Large intestine (tissue), 12 donors: Measurements from ENCODE around the gene TXN. TPM values are rescaled to one million over a fixed set of nuclear protein-coding genes. Genes with fewer than 3 reads are reported as not detected.

Experiments used
- DNase-seq, 2 donors: peaks; one replicate each; pipeline versions ENCODE4 v3.0.0 to v3.0.0-alpha.2; 2013
- H3K27ac ChIP-seq: one replicate; pipeline ENCODE4 v1.5.1; 2013; ENCODE audit warnings: low read length
- H3K27me3 ChIP-seq: 2 replicates; pipeline ENCODE4 v1.6.1; 2013; ENCODE audit warnings: low read length; ENCODE audit not compliant: control insufficient read depth, insufficient read depth
- H3K36me3 ChIP-seq: 2 replicates; pipeline ENCODE4 v1.6.1; 2013; ENCODE audit warnings: low read length; ENCODE audit not compliant: control insufficient read depth, insufficient read depth
- H3K4me1 ChIP-seq: one replicate; pipeline ENCODE4 v1.6.1; 2013; ENCODE audit warnings: low read length; ENCODE audit not compliant: control insufficient read depth, insufficient read depth
- H3K4me3 ChIP-seq: one replicate; pipeline ENCODE4 v1.5.1; 2013; ENCODE audit warnings: low read length
- H3K9me3 ChIP-seq: one replicate; pipeline ENCODE4 v1.6.1; 2013; ENCODE audit warnings: mild to moderate bottlenecking, low read depth, low read length, moderate library complexity; ENCODE audit not compliant: control insufficient read depth
- WGBS: methylation state at CpG from one replicate; pipeline ENCODE4 v1.1.5; 2013; ENCODE audit warnings: low lambda C conversion rate; ENCODE audit not compliant: insufficient coverage; 5-methylcytosine and 5-hydroxymethylcytosine counted together
- long read RNA-seq, 11 donors: transcript quantifications; one replicate each; lab custom pipeline, GENCODE V29; 2026
- polyA plus RNA-seq: library from polyadenylated mRNA; unstranded; fragments of 120-200 nt; gene quantifications from one replicate; pipeline ENCODE4 v1.2.1, GENCODE V29; 2013

The TXN gene
- 299 TPM for polyA plus RNA-seq
- long read RNA-seq, donor 1, transcript TXN-202 (5 exons, 869 nt), result major isoform, 183 of 207 reads
- long read RNA-seq, donor 1, partial matches to known transcripts, result 21 of 207 reads
- long read RNA-seq, donor 1, other reads (novel, unspliced or antisense), result 0 of 207 reads
- long read RNA-seq, donor 2, transcript TXN-203 (2 exons, 540 nt), result minor isoform, 7 of 574 reads
- long read RNA-seq, donor 2, transcript TXN-202 (5 exons, 869 nt), result major isoform, 460 of 574 reads
- long read RNA-seq, donor 2, partial matches to known transcripts, result 95 of 574 reads
- long read RNA-seq, donor 2, other reads (novel, unspliced or antisense), result 12 of 574 reads
- long read RNA-seq, donor 3, result 0 reads
- long read RNA-seq, donor 4, transcript TXN-202 (5 exons, 869 nt), result major isoform, 54 of 55 reads
- long read RNA-seq, donor 4, partial matches to known transcripts, result 0 of 55 reads
- long read RNA-seq, donor 4, other reads (novel, unspliced or antisense), result 0 of 55 reads
- long read RNA-seq, donor 5, transcript TXN-202 (5 exons, 869 nt), result major isoform, 230 of 248 reads
- long read RNA-seq, donor 5, partial matches to known transcripts, result 17 of 248 reads
- long read RNA-seq, donor 5, other reads (novel, unspliced or antisense), result 0 of 248 reads
- long read RNA-seq, donor 6, transcript TXN-203 (2 exons, 540 nt), result minor isoform, 5 of 399 reads
- long read RNA-seq, donor 6, transcript TXN-202 (5 exons, 869 nt), result major isoform, 317 of 399 reads
- long read RNA-seq, donor 6, partial matches to known transcripts, result 72 of 399 reads
- long read RNA-seq, donor 6, other reads (novel, unspliced or antisense), result 5 of 399 reads
- long read RNA-seq, donor 7, transcript TXN-202 (5 exons, 869 nt), result major isoform, 194 of 225 reads
- long read RNA-seq, donor 7, partial matches to known transcripts, result 28 of 225 reads
- long read RNA-seq, donor 7, other reads (novel, unspliced or antisense), result 0 of 225 reads
- long read RNA-seq, donor 8, transcript TXN-203 (2 exons, 540 nt), result minor isoform, 7 of 674 reads
- long read RNA-seq, donor 8, transcript TXN-202 (5 exons, 869 nt), result major isoform, 584 of 674 reads
- long read RNA-seq, donor 8, partial matches to known transcripts, result 78 of 674 reads
- long read RNA-seq, donor 8, other reads (novel, unspliced or antisense), result 5 of 674 reads
- long read RNA-seq, donor 9, transcript TXN-202 (5 exons, 869 nt), result major isoform, 432 of 492 reads
- long read RNA-seq, donor 9, transcript TXN-203 (2 exons, 540 nt), result minor isoform, 8 of 492 reads
- long read RNA-seq, donor 9, partial matches to known transcripts, result 45 of 492 reads
- long read RNA-seq, donor 9, other reads (novel, unspliced or antisense), result 7 of 492 reads
- long read RNA-seq, donor 10, transcript TXN-202 (5 exons, 869 nt), result major isoform, 502 of 577 reads
- long read RNA-seq, donor 10, transcript TXN-203 (2 exons, 540 nt), result minor isoform, 11 of 577 reads
- long read RNA-seq, donor 10, partial matches to known transcripts, result 59 of 577 reads
- long read RNA-seq, donor 10, other reads (novel, unspliced or antisense), result 5 of 577 reads
- long read RNA-seq, donor 11, transcript TXN-202 (5 exons, 869 nt), result major isoform, 282 of 305 reads
- long read RNA-seq, donor 11, partial matches to known transcripts, result 8 of 305 reads
- long read RNA-seq, donor 11, other reads (novel, unspliced or antisense), result 12 of 305 reads

DNA sequence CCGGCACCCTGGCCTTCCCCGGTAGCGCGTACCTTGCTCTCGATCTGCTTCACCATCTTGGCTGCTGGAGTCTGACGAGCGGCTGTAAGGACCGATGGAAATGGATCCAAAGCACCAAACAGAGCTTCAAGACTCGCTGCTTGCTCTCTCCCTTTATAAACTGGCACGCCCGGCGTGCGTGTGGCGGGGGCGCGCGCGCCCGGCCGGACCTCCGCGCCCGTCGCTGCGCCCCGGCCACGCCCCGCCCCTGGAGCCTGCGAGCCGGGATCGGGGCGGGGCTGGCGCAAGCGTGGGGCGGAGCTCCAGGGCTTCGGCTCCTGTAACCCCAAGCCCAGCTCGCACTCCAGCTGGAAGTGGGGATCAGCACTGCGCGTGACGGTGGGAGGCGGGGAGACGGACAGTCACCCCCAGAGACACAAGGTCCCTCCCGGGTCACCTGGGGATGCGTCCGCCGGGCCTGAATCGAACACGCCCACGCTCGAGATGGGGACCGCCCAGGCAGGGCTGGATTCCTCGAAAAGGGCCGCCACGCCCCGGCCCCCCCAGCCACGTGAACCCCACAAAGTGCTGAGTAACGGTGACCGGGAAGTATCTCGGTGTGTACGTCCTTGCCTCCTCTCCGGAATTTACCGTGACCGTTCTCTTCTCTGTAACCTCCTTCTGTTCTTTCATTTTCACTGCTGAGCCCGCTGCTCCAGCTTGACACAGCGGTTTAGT is at the start of gene TXN:
TSS of gene TXN (minus strand) at position 128 of the 717 bp plus-strand sequence. CDS start at position 56, 72 bp downstream.
- H3K36me3 ChIP-seq, result no peaks in the 10 kb centered on the region
- WGBS, result no CpG with 5 or more reads among the region's 65 CpGs
- peak within 1 kb of the TSS; percentile 76 for H3K4me3 ChIP-seq
- H3K4me1 ChIP-seq, result peaks cover 35% of the 10 kb centered on the region
- no peaks in the 10 kb centered on the region for H3K27me3 ChIP-seq
- no peaks in the 10 kb centered on the region for H3K9me3 ChIP-seq
- peak; percentile 90 to 97 for DNase-seq
- H3K27ac ChIP-seq, result peak within 1 kb of the TSS; percentile 89

GRCh38 chr9:110303133-110303532 is 46.8 kb upstream of the TXN start:
- H3K4me3 ChIP-seq, result no peak overlapping the region
- H3K4me1 ChIP-seq, result peaks cover 12% of the 10 kb centered on the region
- no CpG with 5 or more reads among the region's 1 CpG for WGBS
- H3K36me3 ChIP-seq, result no peaks in the 10 kb centered on the region
- peak overlapping the region; percentile 36 for H3K27ac ChIP-seq
- peak; percentile 47 to 56 for DNase-seq
- no peaks in the 10 kb centered on the region for H3K27me3 ChIP-seq
- H3K9me3 ChIP-seq, result no peaks in the 10 kb centered on the region

DNA sequence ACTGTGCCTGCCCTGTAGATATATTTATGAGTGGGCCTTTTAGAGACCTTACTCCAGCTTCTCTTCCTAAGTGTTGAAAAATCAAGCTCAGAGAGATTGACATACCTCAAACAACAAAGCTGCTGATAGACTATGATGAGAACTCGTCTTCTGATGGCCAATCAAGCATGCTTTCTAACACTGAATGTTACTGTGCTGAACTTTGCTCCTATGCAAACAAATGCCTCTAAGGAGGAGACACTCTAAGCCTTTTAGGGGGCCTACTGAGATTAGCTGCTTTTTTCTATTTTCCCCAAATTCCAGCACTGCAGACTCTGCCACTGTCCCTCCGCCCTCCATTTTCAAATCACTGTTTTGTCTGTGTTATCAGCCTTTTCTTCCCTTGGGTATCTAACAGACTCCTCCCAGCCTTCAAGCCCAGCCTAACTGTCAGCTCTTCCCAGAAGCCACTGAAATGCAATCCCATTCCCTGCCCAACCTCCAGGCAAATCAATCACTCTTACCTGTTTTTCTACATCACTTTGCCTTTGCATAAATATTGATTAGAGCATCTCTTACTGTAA is 41.8 kb upstream of the TXN start:
- DNase-seq, result peak in 1 of 2 donors; percentile 61
- Histone ChIP-seq H3K27ac (no peak overlapping the region), H3K36me3 (no peaks in the 10 kb centered on the region), H3K4me3 (no peak overlapping the region), H3K9me3 (no peaks in the 10 kb centered on the region), H3K27me3 (no peaks in the 10 kb centered on the region), H3K4me1 (peaks cover 8% of the 10 kb centered on the region)
- 0% methylated on average over 1 of the region's 2 CpGs for WGBS

DNA sequence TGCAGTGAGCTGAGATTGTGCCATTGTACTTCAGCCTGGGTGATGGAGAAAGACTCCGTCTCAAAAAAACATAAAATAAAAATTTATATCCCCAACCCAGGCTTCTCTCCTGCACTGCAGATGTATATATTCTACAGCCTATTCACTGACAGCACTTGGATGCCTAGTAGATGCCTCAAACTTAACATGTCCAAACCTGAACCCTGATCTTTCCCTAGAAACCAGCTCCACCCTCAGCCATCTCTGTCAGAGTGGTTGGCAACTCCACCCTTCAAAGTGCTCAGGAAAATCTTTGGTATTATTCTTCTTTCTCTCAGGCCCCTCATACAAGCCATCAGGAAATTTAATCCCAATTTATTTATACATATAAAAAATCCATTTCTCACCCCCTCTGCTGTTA is 36.9 kb upstream of the TXN start:
- Histone ChIP-seq H3K27ac (no peak overlapping the region), H3K36me3 (no peaks in the 10 kb centered on the region), H3K27me3 (no peaks in the 10 kb centered on the region), H3K4me1 (peaks cover 4% of the 10 kb centered on the region), H3K9me3 (no peaks in the 10 kb centered on the region), H3K4me3 (no peak overlapping the region)
- no peak for DNase-seq
- no CpG with 5 or more reads among the region's 1 CpG for WGBS

GRCh38 chr9:110291921-110292557 is 35.7 kb upstream of the TXN start:
- Histone ChIP-seq H3K27ac (no peak overlapping the region), H3K27me3 (no peaks in the 10 kb centered on the region), H3K4me1 (peaks cover 3% of the 10 kb centered on the region), H3K9me3 (no peaks in the 10 kb centered on the region), H3K4me3 (no peak overlapping the region), H3K36me3 (no peaks in the 10 kb centered on the region)
- DNase-seq, result no peak
- 100% methylated on average over 4 of the region's 28 CpGs for WGBS

DNA sequence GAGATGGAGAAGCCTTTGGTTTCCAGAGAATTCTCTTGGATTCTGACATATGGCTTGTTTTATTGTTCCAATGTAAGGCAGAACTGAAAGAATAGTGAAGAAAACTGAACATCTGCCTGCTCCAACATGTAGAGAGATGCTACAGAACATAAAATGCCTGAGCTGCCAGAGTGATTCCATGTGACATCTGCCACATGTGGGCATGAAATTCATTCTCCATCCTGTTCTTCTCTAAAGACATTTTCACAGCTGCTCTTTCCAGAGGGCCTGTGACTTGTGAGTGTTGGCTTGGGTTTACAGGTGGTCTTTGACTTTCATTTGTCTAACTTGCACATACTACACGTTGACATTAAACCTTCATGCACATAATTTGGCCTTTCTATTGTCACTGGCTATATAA is 33.7 kb upstream of the TXN start:
- WGBS, result no CpG with 5 or more reads among the region's 1 CpG
- DNase-seq, result no peak
- H3K36me3 ChIP-seq, result no peaks in the 10 kb centered on the region
- H3K27ac ChIP-seq, result no peak overlapping the region
- no peaks in the 10 kb centered on the region for H3K9me3 ChIP-seq
- H3K4me3 ChIP-seq, result no peak overlapping the region
- H3K27me3 ChIP-seq, result no peaks in the 10 kb centered on the region
- H3K4me1 ChIP-seq, result peaks cover 3% of the 10 kb centered on the region

DNA sequence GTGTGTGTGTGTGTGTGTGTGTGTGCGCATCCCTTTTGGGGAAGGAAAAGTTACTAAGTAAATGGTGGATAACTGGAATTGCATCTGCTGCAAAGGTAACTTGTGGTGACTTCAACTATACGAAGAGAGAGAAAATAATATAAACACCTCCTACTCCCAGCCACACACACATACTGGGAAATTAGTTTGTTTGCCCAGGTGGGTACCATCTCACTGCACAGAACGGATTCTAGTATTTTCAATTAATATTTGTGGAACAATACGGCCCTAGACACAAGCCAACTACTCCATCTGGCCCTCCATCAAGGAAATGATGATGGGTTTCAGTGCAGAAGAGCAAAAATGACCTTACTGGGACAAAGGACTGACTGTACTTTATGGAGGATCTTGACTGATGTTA is 32.2 kb upstream of the TXN start:
- Histone ChIP-seq H3K36me3 (no peaks in the 10 kb centered on the region), H3K27ac (no peak overlapping the region), H3K27me3 (no peaks in the 10 kb centered on the region), H3K4me1 (peaks cover 2% of the 10 kb centered on the region), H3K9me3 (no peaks in the 10 kb centered on the region), H3K4me3 (no peak overlapping the region)
- WGBS, result no CpG with 5 or more reads among the region's 4 CpGs
- no peak for DNase-seq

DNA sequence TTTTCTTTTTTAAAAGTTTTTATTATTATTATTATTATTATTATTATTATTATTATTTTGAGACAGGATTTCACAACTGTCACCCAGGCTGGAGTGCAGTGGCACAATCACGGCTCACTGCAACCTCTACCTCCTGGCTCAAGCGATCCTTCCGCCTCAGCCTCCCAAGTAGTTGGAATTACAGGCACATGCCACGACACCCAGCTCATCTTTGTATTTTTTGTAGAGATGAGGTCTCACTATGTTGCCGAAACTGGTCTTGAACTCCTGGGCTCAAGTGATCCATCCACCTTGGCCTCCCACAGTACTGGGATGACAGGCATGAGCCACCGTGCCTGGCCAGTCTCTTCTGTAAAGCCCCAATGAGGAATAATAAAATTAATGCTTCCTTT is 31.0 kb upstream of the TXN start:
- no peaks in the 10 kb centered on the region for H3K36me3 ChIP-seq
- DNase-seq, result no peak
- no peak overlapping the region for H3K4me3 ChIP-seq
- no peaks in the 10 kb centered on the region for H3K9me3 ChIP-seq
- no CpG with 5 or more reads among the region's 6 CpGs for WGBS
- no peaks in the 10 kb centered on the region for H3K27me3 ChIP-seq
- no peak overlapping the region for H3K27ac ChIP-seq
- H3K4me1 ChIP-seq, result peaks cover 12% of the 10 kb centered on the region
